Activated CD4-positive, CD25-positive, alpha-beta regulatory T cell treated with anti-CD3 and anti-CD28 coated beads, Interleukin-2, amount 50 U/mL, for 72 hours (primary cell): Measurements from ENCODE around the gene PML.
"Not testable (repeated sequence)": the region's sequence is repeated elsewhere in the genome, so short reads cannot be mapped to it uniquely, and the experiment has no call there.

Experiments used
- DNase-seq: peaks from one replicate; pipeline ENCODE4 v3.0.0; 2021

Gene PML

DNA sequence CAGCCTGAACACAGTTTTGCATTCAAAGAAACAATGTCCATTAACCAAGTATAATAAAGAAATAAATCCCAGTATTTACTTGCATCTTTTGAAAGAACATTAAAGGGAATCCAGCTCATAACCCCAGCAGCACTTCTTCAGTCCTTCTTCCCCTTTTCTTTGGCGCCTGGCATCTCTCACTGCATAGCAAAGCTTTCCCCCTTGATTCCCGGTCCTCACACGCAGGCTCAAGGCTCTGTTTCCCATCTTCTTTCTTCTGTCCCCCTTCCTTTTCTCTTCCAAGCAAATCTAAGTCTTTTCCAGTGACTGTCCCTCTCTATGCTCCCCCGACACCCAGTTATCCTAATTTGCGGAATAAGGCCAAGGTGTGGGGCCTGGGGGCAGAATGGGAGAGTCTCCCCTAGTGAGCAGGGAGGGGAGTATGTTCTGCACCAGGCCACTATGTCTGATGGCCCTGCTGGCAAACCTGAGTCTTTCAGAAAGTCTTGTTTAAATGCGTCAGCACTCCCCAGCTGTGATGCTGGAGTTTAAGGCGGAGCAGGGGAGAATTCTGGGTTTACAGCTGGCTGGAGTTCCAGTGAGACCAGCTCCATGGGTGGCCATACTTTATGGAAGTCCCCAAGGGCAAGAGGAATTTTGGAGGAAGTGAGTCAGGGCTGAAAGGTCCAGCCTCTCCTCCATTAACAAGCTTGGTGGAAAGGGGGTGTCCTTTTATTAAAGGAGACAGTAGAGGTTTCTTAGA is 45.8 kb downstream of the PML start:
- DNase-seq, result no peak

DNA sequence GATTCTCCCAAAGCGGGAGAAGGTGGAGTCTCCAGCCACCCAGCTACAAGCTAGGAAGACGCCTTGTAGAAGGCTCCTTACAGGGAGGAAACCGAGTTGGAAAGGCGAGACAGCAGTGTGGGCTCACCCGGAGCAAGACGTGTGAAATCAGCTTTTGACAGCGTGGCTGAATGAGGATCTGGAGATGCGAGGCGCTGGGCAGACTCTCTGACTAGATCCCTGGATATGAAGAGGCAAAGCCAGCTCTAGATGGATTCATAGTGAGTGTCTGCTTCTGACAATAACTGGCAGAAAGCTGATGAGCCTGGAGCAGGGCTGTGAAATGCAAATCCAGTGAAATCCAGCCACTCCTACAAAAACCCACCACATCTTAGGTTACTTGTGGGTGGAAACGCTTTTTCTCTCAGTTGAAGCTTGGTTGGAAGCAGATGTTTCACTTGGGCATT is 46.8 kb downstream of the PML start:
- DNase-seq, result no peak

DNA sequence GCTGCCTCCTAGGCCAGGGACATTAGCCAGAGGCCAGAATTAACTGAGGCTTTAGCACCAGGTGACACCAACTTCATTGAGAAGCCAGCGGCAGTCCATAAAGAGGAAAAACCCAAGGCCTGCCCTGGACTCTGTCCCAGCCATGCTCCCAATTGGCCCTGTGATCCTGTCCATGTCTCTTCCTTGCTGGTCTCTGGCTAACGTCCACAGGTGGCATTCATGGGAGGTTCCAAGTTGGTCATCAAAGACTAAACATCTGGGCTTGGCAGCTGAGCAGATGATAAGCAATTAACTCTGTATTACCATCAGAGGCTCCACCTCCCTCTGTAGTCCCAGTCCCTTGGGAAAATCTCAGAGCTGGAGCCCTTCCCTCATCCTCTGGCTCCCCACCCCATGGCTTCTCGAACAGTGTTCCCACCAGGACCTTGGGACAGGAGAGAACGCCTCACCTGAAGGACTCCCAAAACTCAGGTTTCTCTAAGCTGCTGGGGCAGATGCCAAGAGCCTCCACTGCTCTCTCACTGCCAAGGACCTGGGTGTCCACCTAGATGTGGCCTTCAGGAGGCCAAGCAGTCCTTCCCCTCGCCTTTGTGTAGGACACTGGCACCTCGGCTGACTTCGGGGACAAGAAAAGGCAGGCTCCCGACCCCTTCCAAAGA is 47.4 kb downstream of the PML start:
- DNase-seq, result no peak

DNA sequence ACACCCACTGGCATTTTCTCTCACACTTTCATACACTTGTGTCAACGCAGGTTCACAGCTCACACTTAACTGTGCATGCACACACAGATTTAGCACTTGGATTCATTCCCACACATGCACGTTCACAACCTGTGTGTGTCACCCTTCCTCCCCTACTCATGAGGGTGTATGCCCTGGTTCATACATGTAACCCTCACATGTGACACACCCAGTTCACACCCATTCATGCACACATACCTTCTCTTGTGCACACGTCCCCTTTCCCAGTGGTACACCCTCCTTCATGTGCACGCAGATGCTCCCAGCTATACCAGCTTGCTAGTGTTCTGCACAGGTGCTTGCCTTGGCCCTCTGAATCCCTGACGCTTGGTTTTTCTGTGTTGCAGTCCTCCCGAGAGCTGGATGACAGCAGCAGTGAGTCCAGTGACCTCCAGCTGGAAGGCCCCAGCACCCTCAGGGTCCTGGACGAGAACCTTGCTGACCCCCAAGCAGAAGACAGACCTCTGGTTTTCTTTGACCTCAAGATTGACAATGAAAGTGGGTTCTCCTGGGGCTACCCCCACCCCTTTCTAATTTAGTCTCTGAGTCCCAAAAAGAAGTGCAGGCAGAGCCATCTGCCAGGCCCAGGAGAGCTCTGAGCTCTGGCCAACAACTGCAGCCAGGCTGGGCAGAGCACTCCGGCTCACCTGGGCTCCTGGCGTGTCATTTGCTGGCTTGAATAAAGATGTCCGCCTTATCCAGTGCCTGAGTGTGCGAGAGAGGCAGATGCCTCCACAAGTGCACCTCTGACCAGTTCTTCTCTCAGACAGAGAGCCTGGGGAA is 48.3 kb downstream of the PML start:
- DNase-seq, result no peak

- DNase-seq, result no peak
These were observed 49.1 kb downstream of the PML start for GRCh38 chr15:74043425-74044266.

GRCh38 chr15:74044267-74045110 is 50.0 kb downstream of the PML start:
- no peak for DNase-seq

- DNase-seq, result no peak
These were observed 50.7 kb downstream of the PML start for GRCh38 chr15:74045184-74045583.

GRCh38 chr15:74045636-74046274 is 51.2 kb downstream of the PML start:
- no peak for DNase-seq

DNA sequence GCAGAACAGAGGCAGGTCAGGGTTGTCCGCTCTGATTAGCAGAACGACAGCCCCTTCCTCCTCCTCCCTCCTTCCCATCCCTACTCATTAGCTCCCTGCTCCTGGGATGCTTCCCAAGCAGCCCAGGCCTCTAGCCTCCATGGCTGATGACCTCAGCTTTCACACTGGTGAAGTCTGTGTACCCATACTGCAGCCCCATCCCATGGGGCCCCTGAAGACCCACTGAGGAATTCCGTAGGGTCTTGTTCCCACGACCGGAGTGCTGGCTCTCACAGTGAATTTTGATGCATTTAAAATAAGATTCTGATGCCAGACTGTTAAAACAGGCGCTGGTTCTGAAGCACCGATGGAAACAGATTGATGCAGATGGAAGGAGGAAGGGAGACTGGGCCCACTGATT is 51.8 kb downstream of the PML start:
- DNase-seq, result no peak

DNA sequence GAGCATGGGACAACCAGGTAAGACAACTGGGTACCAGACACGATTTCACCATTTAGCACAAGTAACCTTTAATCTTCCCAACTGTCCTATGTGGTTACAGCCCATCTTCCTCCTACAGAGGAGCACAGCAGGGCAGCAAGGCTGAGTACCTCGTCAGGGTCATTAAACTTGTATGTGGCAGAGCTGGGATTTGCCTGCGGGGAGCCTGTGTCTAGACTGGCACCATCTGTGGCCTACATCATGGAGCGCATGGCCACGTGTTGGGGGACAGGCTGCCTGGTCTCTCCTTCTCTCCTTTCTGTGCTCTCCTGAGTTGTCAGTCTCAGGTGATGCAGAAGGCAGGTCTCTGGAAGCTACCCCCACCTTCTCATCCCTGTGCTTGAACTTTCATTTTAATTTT is 55.6 kb downstream of the PML start:
- DNase-seq, result no peak

DNA sequence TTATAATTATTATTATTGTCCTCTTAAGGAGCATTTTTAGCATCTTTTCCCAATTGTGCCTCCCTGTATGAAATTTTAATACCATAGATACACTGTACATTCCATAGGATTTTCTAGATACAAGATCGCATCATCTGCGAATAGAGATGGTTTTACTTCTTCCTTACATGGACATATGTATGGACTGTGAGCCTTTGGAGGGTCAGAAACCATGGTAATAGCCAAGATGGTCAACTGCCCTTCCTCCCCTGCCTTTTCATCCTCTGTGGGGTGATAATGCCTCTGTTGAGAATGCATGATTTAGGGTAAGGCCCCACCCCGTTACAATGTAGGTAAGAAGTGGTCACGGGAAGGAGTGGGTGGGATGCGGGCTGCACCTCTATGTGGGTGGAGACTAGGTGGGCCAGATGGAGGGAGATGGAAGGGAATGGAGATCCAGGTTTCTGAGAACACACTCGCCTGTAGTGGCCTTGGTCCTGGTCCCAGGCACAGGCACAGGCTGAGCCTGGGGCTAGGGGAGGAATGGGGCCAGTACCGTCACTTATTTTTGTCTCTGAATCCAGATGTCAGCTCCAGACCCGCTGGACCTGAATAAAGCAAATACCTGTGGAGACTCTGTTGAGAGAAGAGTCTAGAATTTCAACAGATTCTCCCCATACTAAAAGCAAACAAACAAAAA is 56.2 kb downstream of the PML start:
- no peak for DNase-seq

DNA sequence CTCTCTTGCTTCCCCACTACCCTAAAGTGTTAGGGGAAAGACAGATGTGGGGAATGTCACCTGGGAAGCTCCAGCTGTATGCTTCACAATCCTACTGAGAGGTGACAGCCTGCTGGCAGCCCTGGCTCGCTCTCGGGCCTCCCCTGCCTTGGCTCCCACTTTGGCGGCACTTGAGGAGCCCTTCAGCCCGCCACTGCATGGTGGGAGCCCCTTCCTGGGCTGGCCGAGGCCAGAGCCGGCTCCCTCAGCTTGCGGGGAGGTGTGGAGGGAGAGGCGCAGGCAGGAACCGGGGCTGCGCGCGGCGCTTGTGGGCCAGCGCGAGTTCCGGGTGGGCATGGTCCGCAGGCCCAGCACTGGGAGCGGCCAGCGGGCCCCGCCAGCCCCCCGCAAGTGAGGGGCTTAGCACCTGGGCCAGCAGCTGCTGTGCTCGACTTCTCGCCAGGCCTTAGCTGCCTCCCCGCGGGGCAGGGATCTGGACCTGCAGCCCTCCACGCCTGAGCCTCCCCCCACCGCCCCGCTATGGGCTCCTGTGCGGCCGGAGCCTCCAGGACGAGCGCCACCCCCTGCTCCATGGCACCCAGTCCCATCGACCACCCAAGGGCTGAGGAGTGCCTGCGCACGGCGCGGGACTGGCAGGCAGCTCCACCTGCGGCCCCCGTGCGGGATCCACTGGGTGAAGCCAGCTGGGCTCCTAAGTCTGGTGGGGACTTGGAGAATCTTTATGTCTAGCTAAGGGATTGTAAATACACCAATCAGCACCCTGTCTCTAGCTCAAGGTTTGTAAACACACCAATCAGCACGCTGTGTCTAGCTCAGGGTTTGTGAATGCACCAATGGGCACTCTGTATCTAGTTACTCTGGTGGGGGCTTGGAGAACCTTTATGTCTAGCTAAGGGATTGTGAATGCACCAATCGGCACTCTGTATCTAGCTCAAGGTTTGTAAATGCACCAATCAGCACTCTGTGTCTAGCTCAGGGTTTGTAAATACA is 58.0 kb downstream of the PML start:
- DNase-seq, result not testable (repeated sequence)

DNA sequence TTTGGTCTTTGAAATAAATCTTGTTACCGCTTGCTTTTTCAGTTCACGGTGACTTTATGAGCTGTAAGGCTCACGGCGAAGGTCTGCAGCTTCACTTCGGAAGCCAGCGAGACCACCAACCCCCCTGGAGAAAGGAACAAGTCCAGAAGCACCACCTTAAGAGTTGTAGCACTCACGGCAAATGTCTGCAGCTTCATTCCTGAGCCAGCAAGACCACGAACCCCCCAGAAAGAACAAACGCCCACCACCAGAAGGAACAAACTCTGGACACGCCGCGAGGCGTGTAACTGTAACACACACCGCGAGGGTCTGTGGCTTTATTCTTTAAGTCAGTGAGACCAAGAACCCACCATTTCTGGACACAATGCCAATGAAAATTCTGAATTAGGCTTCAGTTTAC is 59.0 kb downstream of the PML start:
- no peak for DNase-seq

- peak; percentile 68 for DNase-seq
These were observed 59.5 kb downstream of the PML start for GRCh38 chr15:74053941-74054529.

DNA sequence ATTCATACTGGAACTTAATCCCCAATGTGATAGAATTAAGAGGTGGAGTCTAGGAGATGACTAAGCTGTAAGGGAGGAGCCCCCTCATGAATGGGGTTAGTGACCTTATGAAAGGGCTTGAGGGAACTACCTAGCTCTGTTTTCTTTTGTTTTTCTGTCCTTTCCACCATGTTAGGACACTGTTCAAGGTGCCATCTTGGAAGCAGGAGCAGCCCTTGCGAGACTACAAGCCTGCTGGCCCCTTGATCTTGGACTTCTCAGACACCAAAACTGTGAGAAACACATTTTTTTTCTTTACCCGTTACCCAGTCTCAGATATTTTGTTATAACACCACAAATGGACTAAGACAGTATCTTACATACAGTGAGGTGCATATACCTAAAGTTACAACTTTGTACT is 61.3 kb downstream of the PML start:
- DNase-seq, result no peak

DNA sequence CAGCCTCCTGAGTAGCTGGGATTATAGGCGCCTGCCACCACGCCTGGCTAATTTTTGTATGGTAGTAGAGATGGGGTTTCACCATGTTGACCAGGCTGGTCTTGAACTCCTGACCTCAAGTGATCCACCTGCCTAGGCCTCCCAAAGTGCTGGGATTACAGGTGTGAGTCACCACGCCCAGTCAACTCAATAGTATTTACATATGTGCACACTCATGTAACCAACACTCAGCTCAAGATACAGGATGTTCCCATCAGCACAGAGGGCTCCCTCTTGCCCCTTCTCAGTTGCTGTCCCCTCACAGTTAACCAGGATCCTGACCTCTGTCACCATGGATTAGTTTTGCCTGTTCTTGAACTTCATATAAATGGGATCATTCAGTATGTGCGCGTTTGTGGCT is 61.8 kb downstream of the PML start:
- DNase-seq, result not testable (repeated sequence)

DNA sequence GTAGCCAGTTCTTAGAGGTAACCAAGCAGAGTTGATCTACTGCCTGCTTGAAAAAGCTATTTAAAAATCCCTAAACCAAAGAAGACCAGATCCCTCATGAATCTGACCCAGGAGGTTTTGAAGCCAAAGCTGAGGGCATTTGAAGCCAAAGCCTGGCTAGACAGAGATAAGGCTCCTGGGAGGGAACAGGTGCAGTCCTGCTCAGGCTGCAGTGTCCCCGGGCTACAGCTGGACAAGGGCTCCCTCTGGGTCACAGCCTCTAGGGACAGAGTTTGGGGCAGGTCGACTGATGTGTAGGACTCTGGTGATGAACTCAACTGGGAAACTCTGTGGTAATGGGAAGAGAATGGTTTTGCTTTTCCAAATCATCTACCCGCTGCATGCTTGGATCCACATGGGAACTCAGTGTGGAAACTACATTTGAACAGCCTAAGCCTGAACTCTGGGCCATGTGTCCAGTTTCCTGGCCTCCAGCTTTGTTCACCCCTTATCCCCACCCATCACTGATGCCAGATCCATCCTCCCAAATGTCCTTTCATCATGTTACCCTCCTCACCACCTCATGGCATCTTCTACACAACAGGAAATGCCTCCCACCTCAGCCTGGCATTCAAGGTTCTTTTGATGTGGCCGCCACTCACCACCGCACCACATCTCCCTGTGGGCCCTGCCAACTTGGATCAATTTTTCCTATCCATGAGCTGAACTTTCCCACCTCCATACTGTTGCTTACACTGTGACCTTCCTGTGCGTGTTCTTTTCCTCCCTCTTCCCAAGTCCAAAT is 64.7 kb downstream of the PML start:
- not testable (repeated sequence) for DNase-seq

DNA sequence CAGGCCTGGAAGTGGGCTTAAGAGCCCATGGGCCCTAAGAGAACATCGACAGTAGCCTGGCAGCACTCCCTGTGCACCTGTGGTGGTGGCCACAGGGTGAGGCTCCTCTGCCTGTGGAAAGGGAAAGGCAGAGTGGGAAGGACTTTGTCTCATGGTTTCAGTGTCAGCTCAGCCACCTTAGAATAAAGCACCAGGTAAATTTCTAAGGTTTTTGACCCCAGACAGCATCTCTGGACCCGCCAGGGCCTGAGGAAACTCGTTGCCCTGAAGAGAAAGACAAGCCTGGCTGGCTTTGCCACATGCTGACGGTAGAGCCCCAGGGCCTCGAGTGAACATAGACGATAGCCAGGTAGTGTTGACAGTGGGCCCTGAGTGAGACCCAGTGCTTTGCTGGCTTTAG is 65.7 kb downstream of the PML start:
- DNase-seq, result no peak
